GM23338 (cell line): Measurements from ENCODE around the gene VWA5A. TPM values are rescaled to one million over a fixed set of nuclear protein-coding genes. Genes with fewer than 3 reads are reported as not detected.

Experiments
- ATAC-seq: fragments of 200-7000 bp; cut with Tn5 transposase; 3 replicates; pipeline ENCODE4 v1.9.1; 2020
- DNase-seq: peaks from one replicate; pipeline ENCODE4 v3.0.0-alpha.2; 2015; ENCODE audit warnings: low spot score
- H2AFZ ChIP-seq: fragments of 200-600 bp; sonication (generic); 2 replicates; pipeline ENCODE4 v1.8.0; 2016; ENCODE audit warnings: antibody characterized with exemption, mild to moderate bottlenecking, moderate library complexity
- H3F3A ChIP-seq: fragments of 200-600 bp; sonication (generic); replicated peaks from 2 replicates; pipeline ENCODE4 v1.8.0; 2017; ENCODE audit warnings: antibody characterized with exemption, mixed run types, low read depth
- H3K27ac ChIP-seq: fragments of 200-600 bp; sonication (generic); 2 replicates; pipeline ENCODE4 v1.6.1; 2016; ENCODE audit warnings: low read depth
- H3K27me3 ChIP-seq: fragments of 200-600 bp; sonication (generic); 2 replicates; pipeline ENCODE4 v1.8.0; 2016; ENCODE audit warnings: mild to moderate bottlenecking, mixed run types, moderate library complexity; ENCODE audit not compliant: insufficient read depth
- H3K36me3 ChIP-seq: fragments of 200-600 bp; sonication (generic); 2 replicates; pipeline ENCODE4 v1.8.0; 2016; ENCODE audit warnings: mild to moderate bottlenecking; ENCODE audit not compliant: insufficient read depth
- H3K4me1 ChIP-seq: fragments of 200-600 bp; sonication (generic); 2 replicates; pipeline ENCODE4 v1.8.0; 2016; ENCODE audit warnings: mild to moderate bottlenecking, moderate library complexity; ENCODE audit not compliant: insufficient read depth
- H3K4me2 ChIP-seq: fragments of 200-600 bp; sonication (generic); 2 replicates; pipeline ENCODE4 v1.7.1; 2017; ENCODE audit warnings: mixed run types
- H3K4me3 ChIP-seq: fragments of 200-600 bp; sonication (generic); 2 replicates; pipeline ENCODE4 v1.6.1; 2016; ENCODE audit warnings: mixed run types
- H3K79me2 ChIP-seq: fragments of 200-600 bp; sonication (generic); replicated peaks from 2 replicates; pipeline ENCODE4 v1.8.0; 2017; ENCODE audit warnings: mild to moderate bottlenecking; ENCODE audit not compliant: insufficient read depth
- H3K9me2 ChIP-seq: fragments of 200-600 bp; sonication (generic); 2 replicates; pipeline ENCODE4 v1.8.0; 2017; ENCODE audit not compliant: insufficient read depth
- H4K20me1 ChIP-seq: fragments of 200-600 bp; sonication (generic); replicated peaks from 2 replicates; pipeline ENCODE4 v1.8.0; 2017; ENCODE audit warnings: mild to moderate bottlenecking; ENCODE audit not compliant: insufficient read depth
- H3K27ac Mint-ChIP-seq: 2 replicates; pipeline ENCODE4 v1.8.0; 2020; ENCODE audit warnings: inconsistent platforms, mild to moderate bottlenecking, moderate library complexity, mixed read lengths
- H3K27me3 Mint-ChIP-seq: 3 replicates; pipeline ENCODE4 v1.8.0; 2022; ENCODE audit warnings: low read depth, mild to moderate bottlenecking, moderate library complexity, mixed read lengths, inconsistent platforms; ENCODE audit not compliant: insufficient read depth, poor library complexity
- H3K36me3 Mint-ChIP-seq: 3 replicates; pipeline ENCODE4 v1.8.0; 2021; ENCODE audit warnings: low read depth, mild to moderate bottlenecking, inconsistent platforms, moderate library complexity, mixed read lengths
- H3K4me1 Mint-ChIP-seq: 3 replicates; pipeline ENCODE4 v1.8.0; 2020; ENCODE audit warnings: mild to moderate bottlenecking, inconsistent platforms, mixed read lengths
- H3K4me3 Mint-ChIP-seq: 3 replicates; pipeline ENCODE4 v1.8.0; 2021; ENCODE audit warnings: moderate library complexity, mild to moderate bottlenecking, inconsistent platforms, mixed read lengths
- H3K9me3 Mint-ChIP-seq: 3 replicates; pipeline ENCODE4 v1.8.0; 2020; ENCODE audit warnings: moderate library complexity, mild to moderate bottlenecking, inconsistent platforms, mixed read lengths
- CREB1 ChIP-seq: fragments of 250-450 bp; sonication (Bioruptor Pico); IDR thresholded peaks from 2 replicates; pipeline ENCODE4 v1.5.0; 2020; ENCODE audit warnings: low read depth, mild to moderate bottlenecking, moderate library complexity
- CTCF ChIP-seq, 2 experiments: fragments of 200-600 bp in 1 of 2; sonication (generic) in 1 of 2; conservative IDR thresholded peaks; 2 replicates each; pipeline versions ENCODE4 v1.5.1 to v1.6.1; 2016 to 2017; ENCODE audit warnings: antibody characterized with exemption in 2 of 2, low read depth in 2 of 2, mild to moderate bottlenecking in 2 of 2, moderate library complexity in 1 of 2
- EZH2 ChIP-seq: fragments of 200-600 bp; sonication (generic); IDR thresholded peaks from one replicate; pipeline ENCODE4 v1.8.0; 2017; ENCODE audit warnings: antibody characterized with exemption, mild to moderate bottlenecking, low read depth; ENCODE audit not compliant: unreplicated experiment
- JUNB ChIP-seq: IDR thresholded peaks from one replicate; pipeline ENCODE4 v1.6.1; 2016; ENCODE audit warnings: antibody characterized with exemption; ENCODE audit not compliant: unreplicated experiment
- NANOG ChIP-seq: IDR thresholded peaks from 2 replicates; pipeline ENCODE4 v1.6.1; 2016; ENCODE audit warnings: antibody characterized with exemption, borderline replicate concordance
- POLR2AphosphoS5 ChIP-seq: IDR thresholded peaks from 2 replicates; pipeline ENCODE4 v1.6.1; 2016; ENCODE audit warnings: antibody characterized with exemption, low read depth
- STAT1 ChIP-seq: IDR thresholded peaks from one replicate; pipeline ENCODE4 v1.6.1; 2016; ENCODE audit warnings: antibody characterized with exemption; ENCODE audit not compliant: unreplicated experiment
- ZNF114 ChIP-seq: fragments of 250-450 bp; sonication (Bioruptor Pico); IDR thresholded peaks from 2 replicates; pipeline ENCODE4 v1.5.0; 2020; ENCODE audit warnings: mild to moderate bottlenecking, moderate library complexity
- polyA plus RNA-seq: library from polyadenylated mRNA; unstranded; fragments of >200 nt; fragmentation: Nextera tagmentation; extraction: Ambion mirVana; gene quantifications from 2 replicates; pipeline ENCODE4 v1.2.1, GENCODE V29; 2016
- total RNA-seq: library from RNA; depleted of rRNA; stranded (reverse); fragments of >200 nt; shearing (Covaris generic); gene quantifications from 2 replicates; pipeline ENCODE4 v1.2.3, GENCODE V29; 2014
- TF ChIP-seq, protein P1 (sequence below): IDR thresholded peaks from one replicate; pipeline ENCODE4 v1.6.1; 2018; ENCODE audit warnings: antibody characterized with exemption; ENCODE audit not compliant: unreplicated experiment
- TF ChIP-seq, protein P2 (sequence below): fragments of 250-450 bp; sonication (Bioruptor Pico); IDR thresholded peaks from 2 replicates; pipeline ENCODE4 v1.5.0; 2020; ENCODE audit warnings: mild to moderate bottlenecking, moderate library complexity

Gene VWA5A
- total and polyA plus RNA-seq, 2 experiments from 2014 or later, result 10.0 to 13.5 TPM

DNA sequence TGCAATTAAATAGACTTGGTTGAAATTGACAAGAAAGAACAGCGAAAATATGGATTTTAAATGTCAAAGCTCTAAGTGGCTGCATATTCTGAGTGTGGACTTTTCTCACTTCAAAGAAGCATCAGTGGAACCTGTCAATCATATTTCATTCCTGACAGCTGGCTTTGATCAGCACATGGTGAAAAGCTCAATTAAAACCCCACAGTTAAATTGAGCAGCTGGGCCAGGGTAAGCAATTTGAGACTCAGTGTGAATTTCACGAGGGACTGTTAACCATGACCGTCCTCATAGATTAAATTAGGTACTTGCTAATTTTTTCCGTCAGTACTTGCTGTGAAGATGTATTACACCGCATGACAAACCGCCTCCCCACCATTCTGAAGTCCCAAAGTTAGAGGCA, 56.9 kb downstream of the VWA5A start (continued):
- TF ChIP-seq, protein P1, sequence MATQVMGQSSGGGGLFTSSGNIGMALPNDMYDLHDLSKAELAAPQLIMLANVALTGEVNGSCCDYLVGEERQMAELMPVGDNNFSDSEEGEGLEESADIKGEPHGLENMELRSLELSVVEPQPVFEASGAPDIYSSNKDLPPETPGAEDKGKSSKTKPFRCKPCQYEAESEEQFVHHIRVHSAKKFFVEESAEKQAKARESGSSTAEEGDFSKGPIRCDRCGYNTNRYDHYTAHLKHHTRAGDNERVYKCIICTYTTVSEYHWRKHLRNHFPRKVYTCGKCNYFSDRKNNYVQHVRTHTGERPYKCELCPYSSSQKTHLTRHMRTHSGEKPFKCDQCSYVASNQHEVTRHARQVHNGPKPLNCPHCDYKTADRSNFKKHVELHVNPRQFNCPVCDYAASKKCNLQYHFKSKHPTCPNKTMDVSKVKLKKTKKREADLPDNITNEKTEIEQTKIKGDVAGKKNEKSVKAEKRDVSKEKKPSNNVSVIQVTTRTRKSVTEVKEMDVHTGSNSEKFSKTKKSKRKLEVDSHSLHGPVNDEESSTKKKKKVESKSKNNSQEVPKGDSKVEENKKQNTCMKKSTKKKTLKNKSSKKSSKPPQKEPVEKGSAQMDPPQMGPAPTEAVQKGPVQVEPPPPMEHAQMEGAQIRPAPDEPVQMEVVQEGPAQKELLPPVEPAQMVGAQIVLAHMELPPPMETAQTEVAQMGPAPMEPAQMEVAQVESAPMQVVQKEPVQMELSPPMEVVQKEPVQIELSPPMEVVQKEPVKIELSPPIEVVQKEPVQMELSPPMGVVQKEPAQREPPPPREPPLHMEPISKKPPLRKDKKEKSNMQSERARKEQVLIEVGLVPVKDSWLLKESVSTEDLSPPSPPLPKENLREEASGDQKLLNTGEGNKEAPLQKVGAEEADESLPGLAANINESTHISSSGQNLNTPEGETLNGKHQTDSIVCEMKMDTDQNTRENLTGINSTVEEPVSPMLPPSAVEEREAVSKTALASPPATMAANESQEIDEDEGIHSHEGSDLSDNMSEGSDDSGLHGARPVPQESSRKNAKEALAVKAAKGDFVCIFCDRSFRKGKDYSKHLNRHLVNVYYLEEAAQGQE, result no peak
- TF ChIP-seq POLR2AphosphoS5 (no peak), NANOG (no peak), ZNF114 (CRISPR knock-in tag) (no peak), STAT1 (no peak), CREB1 (CRISPR knock-in tag) (no peak)

GRCh38 chr11:124172599-124172998, 57.3 kb downstream of the VWA5A start:
- H3K4me3 ChIP-seq, result no peak overlapping the region
- no peak overlapping the region for H2AFZ ChIP-seq
- H3F3A ChIP-seq, result no peaks in the 10 kb centered on the region
- Mint-ChIP-seq H3K36me3 (peaks cover 6% of the 10 kb centered on the region; the same call in 1 of the 3 replicates), H3K9me3 (peaks cover 6% of the 10 kb centered on the region), H3K27ac (no peak overlapping the region), H3K4me1 (peaks cover 14% of the 10 kb centered on the region; the same call in 2 of the 3 replicates), H3K4me3 (no peak overlapping the region), H3K27me3 (peaks cover 40% of the 10 kb centered on the region)
- no peaks in the 10 kb centered on the region for H3K79me2 ChIP-seq
- H3K4me2 ChIP-seq, result no peak overlapping the region
- H3K27ac ChIP-seq, result no peak overlapping the region
- no peaks in the 10 kb centered on the region for H3K36me3 ChIP-seq
- no peak for DNase-seq
- peaks cover 79% of the 10 kb centered on the region for H3K27me3 ChIP-seq
- no peaks in the 10 kb centered on the region; the same call in 1 of the 2 replicates for H3K4me1 ChIP-seq
- H3K9me2 ChIP-seq, result no peaks in the 10 kb centered on the region
- H4K20me1 ChIP-seq, result peaks cover 6% of the 10 kb centered on the region; the same call in 1 of the 2 replicates
- no peak for ATAC-seq
- TF ChIP-seq NANOG (no peak), CREB1 (CRISPR knock-in tag) (no peak), CTCF (conservative IDR thresholded peaks at IDR 0.05; ENCODE audit: low read depth in 2 of 2) (no peak), ZNF114 (CRISPR knock-in tag) (no peak), JUNB (no peak), EZH2 (no peak)
- TF ChIP-seq, protein P1, result no peak
- TF ChIP-seq, protein P2, sequence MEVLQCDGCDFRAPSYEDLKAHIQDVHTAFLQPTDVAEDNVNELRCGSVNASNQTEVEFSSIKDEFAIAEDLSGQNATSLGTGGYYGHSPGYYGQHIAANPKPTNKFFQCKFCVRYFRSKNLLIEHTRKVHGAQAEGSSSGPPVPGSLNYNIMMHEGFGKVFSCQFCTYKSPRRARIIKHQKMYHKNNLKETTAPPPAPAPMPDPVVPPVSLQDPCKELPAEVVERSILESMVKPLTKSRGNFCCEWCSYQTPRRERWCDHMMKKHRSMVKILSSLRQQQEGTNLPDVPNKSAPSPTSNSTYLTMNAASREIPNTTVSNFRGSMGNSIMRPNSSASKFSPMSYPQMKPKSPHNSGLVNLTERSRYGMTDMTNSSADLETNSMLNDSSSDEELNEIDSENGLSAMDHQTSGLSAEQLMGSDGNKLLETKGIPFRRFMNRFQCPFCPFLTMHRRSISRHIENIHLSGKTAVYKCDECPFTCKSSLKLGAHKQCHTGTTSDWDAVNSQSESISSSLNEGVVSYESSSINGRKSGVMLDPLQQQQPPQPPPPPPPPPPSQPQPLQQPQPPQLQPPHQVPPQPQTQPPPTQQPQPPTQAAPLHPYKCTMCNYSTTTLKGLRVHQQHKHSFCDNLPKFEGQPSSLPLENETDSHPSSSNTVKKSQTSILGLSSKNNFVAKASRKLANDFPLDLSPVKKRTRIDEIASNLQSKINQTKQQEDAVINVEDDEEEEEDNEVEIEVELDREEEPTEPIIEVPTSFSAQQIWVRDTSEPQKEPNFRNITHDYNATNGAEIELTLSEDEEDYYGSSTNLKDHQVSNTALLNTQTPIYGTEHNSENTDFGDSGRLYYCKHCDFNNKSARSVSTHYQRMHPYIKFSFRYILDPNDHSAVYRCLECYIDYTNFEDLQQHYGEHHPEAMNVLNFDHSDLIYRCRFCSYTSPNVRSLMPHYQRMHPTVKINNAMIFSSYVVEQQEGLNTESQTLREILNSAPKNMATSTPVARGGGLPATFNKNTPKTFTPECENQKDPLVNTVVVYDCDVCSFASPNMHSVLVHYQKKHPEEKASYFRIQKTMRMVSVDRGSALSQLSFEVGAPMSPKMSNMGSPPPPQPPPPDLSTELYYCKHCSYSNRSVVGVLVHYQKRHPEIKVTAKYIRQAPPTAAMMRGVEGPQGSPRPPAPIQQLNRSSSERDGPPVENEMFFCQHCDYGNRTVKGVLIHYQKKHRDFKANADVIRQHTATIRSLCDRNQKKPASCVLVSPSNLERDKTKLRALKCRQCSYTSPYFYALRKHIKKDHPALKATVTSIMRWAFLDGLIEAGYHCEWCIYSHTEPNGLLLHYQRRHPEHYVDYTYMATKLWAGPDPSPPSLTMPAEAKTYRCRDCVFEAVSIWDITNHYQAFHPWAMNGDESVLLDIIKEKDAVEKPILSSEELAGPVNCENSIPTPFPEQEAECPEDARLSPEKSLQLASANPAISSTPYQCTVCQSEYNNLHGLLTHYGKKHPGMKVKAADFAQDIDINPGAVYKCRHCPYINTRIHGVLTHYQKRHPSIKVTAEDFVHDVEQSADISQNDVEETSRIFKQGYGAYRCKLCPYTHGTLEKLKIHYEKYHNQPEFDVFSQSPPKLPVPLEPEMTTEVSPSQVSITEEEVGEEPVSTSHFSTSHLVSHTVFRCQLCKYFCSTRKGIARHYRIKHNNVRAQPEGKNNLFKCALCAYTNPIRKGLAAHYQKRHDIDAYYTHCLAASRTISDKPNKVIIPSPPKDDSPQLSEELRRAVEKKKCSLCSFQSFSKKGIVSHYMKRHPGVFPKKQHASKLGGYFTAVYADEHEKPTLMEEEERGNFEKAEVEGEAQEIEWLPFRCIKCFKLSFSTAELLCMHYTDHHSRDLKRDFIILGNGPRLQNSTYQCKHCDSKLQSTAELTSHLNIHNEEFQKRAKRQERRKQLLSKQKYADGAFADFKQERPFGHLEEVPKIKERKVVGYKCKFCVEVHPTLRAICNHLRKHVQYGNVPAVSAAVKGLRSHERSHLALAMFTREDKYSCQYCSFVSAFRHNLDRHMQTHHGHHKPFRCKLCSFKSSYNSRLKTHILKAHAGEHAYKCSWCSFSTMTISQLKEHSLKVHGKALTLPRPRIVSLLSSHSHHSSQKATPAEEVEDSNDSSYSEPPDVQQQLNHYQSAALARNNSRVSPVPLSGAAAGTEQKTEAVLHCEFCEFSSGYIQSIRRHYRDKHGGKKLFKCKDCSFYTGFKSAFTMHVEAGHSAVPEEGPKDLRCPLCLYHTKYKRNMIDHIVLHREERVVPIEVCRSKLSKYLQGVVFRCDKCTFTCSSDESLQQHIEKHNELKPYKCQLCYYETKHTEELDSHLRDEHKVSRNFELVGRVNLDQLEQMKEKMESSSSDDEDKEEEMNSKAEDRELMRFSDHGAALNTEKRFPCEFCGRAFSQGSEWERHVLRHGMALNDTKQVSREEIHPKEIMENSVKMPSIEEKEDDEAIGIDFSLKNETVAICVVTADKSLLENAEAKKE (CRISPR knock-in tag), result no peak
